Measurements from ENCODE around the gene TBC1D12.

Gene TBC1D12

DNA sequence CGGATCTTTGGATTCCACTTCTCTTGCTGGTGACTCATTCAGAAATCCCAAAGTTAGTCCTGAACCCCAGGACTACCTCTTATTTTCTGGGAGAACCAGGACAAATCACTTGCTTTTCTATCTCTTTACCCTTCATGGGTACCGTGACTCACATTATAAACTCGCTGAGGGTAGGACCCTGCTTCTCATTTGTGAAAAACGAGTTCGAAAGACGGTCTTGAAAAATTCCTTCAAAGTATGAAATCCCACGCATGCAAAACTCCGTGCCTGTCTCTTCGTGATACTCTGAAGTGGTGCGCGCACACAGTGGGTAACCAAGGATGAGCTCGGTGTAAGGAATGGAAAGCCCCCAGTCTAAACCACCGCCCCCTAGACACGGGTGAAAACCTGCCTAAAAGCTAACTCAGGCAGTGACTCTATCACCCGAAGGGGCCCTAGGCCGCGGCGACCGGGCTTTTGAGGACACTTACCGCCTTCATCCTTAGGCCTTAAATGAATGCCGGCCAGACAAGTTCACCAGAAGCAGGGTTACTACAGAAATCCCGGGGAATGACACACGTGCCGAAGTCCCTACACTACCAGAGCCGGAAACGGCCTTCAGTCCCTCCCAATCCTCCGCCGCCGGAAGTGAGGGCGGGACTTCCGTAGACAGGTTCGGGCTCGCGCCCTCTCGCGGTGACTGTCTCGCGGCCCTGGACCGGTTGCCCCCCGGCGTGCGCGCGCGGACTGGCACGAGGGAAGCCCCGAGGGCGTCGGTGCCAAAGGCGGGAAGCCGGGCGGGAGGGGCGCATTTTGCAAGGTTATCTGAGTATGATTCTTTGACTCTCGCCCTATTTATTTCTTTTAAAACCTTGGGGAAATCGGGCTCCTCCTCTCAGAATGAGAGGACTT, 39.7 kb upstream of the TBC1D12 start, which contains the start of gene NOC3L:
Gene NOC3L (minus strand): TSS at position 580 of the 891 bp plus-strand sequence. CDS start 101 bp downstream, at position 479.
- peak; percentile 82 for DNase-seq (ENCODE audit: low read depth)
- TF ChIP-seq, protein P1, sequence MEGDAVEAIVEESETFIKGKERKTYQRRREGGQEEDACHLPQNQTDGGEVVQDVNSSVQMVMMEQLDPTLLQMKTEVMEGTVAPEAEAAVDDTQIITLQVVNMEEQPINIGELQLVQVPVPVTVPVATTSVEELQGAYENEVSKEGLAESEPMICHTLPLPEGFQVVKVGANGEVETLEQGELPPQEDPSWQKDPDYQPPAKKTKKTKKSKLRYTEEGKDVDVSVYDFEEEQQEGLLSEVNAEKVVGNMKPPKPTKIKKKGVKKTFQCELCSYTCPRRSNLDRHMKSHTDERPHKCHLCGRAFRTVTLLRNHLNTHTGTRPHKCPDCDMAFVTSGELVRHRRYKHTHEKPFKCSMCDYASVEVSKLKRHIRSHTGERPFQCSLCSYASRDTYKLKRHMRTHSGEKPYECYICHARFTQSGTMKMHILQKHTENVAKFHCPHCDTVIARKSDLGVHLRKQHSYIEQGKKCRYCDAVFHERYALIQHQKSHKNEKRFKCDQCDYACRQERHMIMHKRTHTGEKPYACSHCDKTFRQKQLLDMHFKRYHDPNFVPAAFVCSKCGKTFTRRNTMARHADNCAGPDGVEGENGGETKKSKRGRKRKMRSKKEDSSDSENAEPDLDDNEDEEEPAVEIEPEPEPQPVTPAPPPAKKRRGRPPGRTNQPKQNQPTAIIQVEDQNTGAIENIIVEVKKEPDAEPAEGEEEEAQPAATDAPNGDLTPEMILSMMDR (IDR thresholded peaks at IDR 0.05; ENCODE audit: low read depth, low read length, missing control alignments), result peak; percentile 72
- H3K4me3 ChIP-seq (ENCODE audit: low read depth, low read length), result peak within 1 kb of the TSS; percentile 76
- in situ Hi-C loops (cut with HindIII; ENCODE audit: low sequenced_read_pairs), result no loop called here

DNA sequence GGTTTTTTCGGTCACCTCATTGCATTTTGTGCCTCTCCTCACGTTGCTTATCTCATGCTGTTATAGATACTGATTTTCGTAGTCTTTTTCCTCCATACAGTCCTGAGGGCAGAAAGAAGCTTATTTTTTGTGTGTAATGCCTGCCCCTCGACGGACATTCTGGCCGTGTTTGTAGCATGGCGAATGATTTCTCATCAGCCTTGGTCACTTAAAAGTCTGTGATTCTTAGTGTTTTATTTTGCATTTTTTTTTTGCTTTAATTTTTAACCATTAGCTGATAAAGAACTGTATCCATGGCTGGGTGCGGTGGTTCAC, 39.1 kb upstream of the TBC1D12 start:
- H3K4me3 ChIP-seq (ENCODE audit: low read depth, low read length), result peak overlapping the region; percentile 76
- in situ Hi-C loops (cut with HindIII; ENCODE audit: low sequenced_read_pairs), result no loop called here

DNA sequence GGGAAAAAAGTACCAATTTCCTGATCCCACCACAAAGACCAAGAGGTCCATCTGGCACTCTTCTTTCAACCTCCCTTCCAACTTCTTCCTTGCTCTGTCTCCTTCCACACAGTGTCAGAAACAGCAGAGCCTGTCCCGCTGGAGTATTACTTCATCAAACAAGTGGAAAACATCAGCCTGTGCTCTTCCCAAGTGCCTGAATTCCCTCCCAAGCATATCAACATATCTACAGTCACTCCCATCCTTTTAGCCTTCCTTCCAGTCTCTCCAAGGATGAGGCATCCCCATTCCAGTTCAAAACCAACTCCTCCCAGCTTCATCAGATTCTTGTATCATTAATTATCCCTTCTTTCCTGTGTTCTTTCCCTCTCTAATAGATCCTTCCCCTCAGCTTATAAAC, 37.9 kb upstream of the TBC1D12 start:
- TF ChIP-seq, protein P1 (IDR thresholded peaks at IDR 0.05; ENCODE audit: low read depth, low read length, missing control alignments), result no peak
- in situ Hi-C loops (cut with HindIII; ENCODE audit: low sequenced_read_pairs), result no loop called here
- no peak for DNase-seq (ENCODE audit: low read depth)
- H3K4me3 ChIP-seq (ENCODE audit: low read depth, low read length), result no peak overlapping the region

More for the DNA sequence above, 39.1 kb upstream of the TBC1D12 start:
- TF ChIP-seq, protein P1 (IDR thresholded peaks at IDR 0.05; ENCODE audit: low read depth, low read length, missing control alignments), result no peak
- DNase-seq (ENCODE audit: low read depth), result no peak

DNA sequence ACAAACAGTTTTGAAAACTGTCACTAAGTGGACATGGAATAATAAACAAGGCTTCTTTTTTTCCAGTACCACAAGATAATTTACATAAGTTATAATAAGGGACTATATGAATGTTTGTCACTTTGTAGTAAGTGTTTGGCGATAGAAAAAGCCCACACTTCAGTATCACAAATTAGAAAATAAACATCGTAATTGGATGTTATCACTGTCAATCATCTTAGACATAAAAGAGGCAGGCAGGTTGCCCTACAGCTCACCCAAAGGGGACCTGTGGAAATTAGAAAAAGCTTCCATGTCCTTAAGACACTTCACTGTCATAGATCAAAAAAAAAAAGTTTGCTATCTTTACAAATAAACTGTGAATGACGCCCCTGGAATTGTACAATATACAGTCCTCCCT, 36.0 kb upstream of the TBC1D12 start:
- in situ Hi-C loops (cut with HindIII; ENCODE audit: low sequenced_read_pairs), result no loop called here
- no peak for DNase-seq (ENCODE audit: low read depth)
- H3K4me3 ChIP-seq (ENCODE audit: low read depth, low read length), result no peak overlapping the region
- TF ChIP-seq, protein P1 (IDR thresholded peaks at IDR 0.05; ENCODE audit: low read depth, low read length, missing control alignments), result no peak

DNA sequence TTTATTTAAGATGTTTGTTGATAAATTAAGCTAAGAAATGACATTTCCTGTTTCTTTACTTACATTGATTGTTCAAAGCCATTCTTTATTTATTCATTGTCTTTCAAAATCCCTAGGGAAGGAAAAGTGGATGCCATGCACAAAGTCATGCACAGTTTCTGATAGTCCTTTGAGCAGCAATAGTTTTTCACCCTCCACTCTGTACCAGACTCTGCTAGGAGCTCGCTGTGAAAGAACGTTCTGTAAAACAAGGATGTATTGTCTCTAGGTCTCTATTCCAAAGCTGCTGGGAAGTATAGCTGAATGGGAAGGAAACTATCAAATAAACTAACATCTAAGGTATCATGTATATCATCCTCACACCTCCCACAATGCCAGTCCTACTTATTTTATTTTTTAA, 31.8 kb upstream of the TBC1D12 start:
- DNase-seq (ENCODE audit: low read depth), result no peak
- in situ Hi-C loops (cut with HindIII; ENCODE audit: low sequenced_read_pairs), result no loop called here
- TF ChIP-seq, protein P1 (IDR thresholded peaks at IDR 0.05; ENCODE audit: low read depth, low read length, missing control alignments), result no peak
- H3K4me3 ChIP-seq (ENCODE audit: low read depth, low read length), result no peak overlapping the region

DNA sequence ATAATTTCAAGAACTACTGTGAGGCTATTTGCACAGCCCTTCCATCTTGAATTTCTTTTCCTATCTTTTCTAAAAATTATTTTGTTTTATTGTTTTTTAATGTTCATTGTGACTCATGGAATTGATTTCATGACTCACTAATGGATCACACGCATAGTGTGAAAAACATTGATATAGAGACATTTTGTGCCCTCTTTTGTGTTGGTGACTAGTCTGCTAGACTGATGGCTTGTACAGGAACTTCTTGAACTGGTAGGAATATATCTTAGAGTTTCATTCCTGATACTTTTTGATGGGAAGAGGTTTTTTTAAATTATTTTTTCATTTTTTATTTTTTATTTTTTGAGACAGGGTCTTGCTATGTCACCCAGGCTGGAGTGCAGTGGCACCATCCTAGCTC, 27.0 kb upstream of the TBC1D12 start:
- TF ChIP-seq, protein P1 (IDR thresholded peaks at IDR 0.05; ENCODE audit: low read depth, low read length, missing control alignments), result no peak
- in situ Hi-C loops (cut with HindIII; ENCODE audit: low sequenced_read_pairs), result no loop called here
- no peak for DNase-seq (ENCODE audit: low read depth)
- H3K4me3 ChIP-seq (ENCODE audit: low read depth, low read length), result no peak overlapping the region

Data from astrocyte of the cerebellum (primary cell).